ENCODE measurements around the gene EPS15.

Gene EPS15

DNA sequence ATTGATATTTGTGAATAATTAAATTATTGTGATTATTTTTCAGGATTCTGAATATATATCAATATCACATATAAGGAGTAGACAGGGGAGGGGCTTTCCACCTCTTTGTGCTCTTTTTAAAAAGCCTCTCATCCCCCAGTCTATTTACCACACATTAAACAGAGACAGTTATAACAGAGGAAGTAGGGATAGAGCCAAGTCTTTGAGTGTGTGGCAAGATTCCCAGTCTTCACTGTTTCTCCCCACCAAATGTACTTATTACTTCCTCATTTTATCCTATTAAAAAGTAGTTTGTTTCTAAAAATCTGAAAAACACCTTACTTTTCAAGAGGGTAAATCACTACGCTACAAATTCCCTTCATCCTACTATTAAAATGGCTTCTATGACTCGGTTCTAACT, 46.7 kb downstream of the EPS15 start:
- Histone ChIP-seq H3F3A (ENCODE audit: insufficient read depth, low read length) (peaks cover 7% of the 10 kb centered on the region; the same call in 1 of the 2 replicates), H3K27me3 (ENCODE audit: insufficient read depth, low read length) (no peaks in the 10 kb centered on the region), H3K4me2 (ENCODE audit: low read length) (no peak overlapping the region), H2AFZ (ENCODE audit: low read length) (no peak overlapping the region), H4K20me1 (ENCODE audit: insufficient read depth, low read length) (no peaks in the 10 kb centered on the region), H3K9me2 (ENCODE audit: low read depth, low read length) (no peaks in the 10 kb centered on the region), H3K4me1 (ENCODE audit: insufficient read depth, low read length, severe bottlenecking) (no peaks in the 10 kb centered on the region), H3K4me3 (ENCODE audit: low read depth, low read length, poor library complexity, severe bottlenecking) (no peak overlapping the region), H3K79me2 (ENCODE audit: insufficient read depth, low read length) (0 out of 2 replicates have a peak, but pooled peaks cover 3% of the 10 kb centered on the region), H3K9me3 (ENCODE audit: low read length) (no peaks in the 10 kb centered on the region), H3K9ac (ENCODE audit: low read length) (no peak overlapping the region), H3K36me3 (ENCODE audit: insufficient read depth, low read length) (peaks cover 63% of the 10 kb centered on the region), H3K27ac (ENCODE audit: low read depth, low read length, poor library complexity, severe bottlenecking) (no peak overlapping the region)
- TF ChIP-seq EZH2 (IDR thresholded peaks at IDR 0.05; ENCODE audit: borderline replicate concordance, low read length) = no peak
- TF ChIP-seq, protein P1, sequence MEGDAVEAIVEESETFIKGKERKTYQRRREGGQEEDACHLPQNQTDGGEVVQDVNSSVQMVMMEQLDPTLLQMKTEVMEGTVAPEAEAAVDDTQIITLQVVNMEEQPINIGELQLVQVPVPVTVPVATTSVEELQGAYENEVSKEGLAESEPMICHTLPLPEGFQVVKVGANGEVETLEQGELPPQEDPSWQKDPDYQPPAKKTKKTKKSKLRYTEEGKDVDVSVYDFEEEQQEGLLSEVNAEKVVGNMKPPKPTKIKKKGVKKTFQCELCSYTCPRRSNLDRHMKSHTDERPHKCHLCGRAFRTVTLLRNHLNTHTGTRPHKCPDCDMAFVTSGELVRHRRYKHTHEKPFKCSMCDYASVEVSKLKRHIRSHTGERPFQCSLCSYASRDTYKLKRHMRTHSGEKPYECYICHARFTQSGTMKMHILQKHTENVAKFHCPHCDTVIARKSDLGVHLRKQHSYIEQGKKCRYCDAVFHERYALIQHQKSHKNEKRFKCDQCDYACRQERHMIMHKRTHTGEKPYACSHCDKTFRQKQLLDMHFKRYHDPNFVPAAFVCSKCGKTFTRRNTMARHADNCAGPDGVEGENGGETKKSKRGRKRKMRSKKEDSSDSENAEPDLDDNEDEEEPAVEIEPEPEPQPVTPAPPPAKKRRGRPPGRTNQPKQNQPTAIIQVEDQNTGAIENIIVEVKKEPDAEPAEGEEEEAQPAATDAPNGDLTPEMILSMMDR (IDR thresholded peaks at IDR 0.05; ENCODE audit: low read length) = no peak

DNA sequence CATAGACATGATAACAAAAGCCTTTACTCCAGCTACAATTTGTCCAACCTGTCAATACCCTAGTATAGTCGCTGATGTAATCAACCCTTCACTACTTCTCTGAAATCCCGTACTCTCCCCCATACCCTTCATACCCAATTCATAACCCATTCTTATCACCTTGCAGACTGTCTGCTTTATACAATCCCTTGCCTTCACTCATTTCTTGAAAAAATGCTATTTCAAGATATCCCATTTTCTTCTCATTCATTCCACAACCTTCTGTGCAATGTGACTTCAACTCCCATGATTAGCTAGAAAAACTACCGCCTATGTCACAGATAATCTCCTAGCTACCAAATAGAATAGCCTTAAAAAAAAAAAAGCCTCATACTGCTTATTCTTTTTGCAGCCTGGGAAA, 49.5 kb downstream of the EPS15 start:
- peaks cover 84% of the 10 kb centered on the region for H3K36me3 ChIP-seq (ENCODE audit: insufficient read depth, low read length)
- H3K79me2 ChIP-seq (ENCODE audit: insufficient read depth, low read length) = 0 out of 2 replicates have a peak, but pooled peaks cover 3% of the 10 kb centered on the region
- no peak overlapping the region for H3K4me2 ChIP-seq (ENCODE audit: low read length)
- H3K27me3 ChIP-seq (ENCODE audit: insufficient read depth, low read length) = no peaks in the 10 kb centered on the region
- H3K9ac ChIP-seq (ENCODE audit: low read length) = no peak overlapping the region
- H3F3A ChIP-seq (ENCODE audit: insufficient read depth, low read length) = peaks cover 7% of the 10 kb centered on the region; the same call in 1 of the 2 replicates
- H3K9me2 ChIP-seq (ENCODE audit: low read depth, low read length) = no peaks in the 10 kb centered on the region
- H2AFZ ChIP-seq (ENCODE audit: low read length) = no peak overlapping the region
- H3K27ac ChIP-seq (ENCODE audit: low read depth, low read length, poor library complexity, severe bottlenecking) = no peak overlapping the region
- H4K20me1 ChIP-seq (ENCODE audit: insufficient read depth, low read length) = no peaks in the 10 kb centered on the region
- TF ChIP-seq, protein P1 (IDR thresholded peaks at IDR 0.05; ENCODE audit: low read length) = no peak
- TF ChIP-seq EZH2 (IDR thresholded peaks at IDR 0.05; ENCODE audit: borderline replicate concordance, low read length) = no peak
- no peak overlapping the region for H3K4me3 ChIP-seq (ENCODE audit: low read depth, low read length, poor library complexity, severe bottlenecking)
- no peaks in the 10 kb centered on the region for H3K4me1 ChIP-seq (ENCODE audit: insufficient read depth, low read length, severe bottlenecking)
- H3K9me3 ChIP-seq (ENCODE audit: low read length) = no peaks in the 10 kb centered on the region

DNA sequence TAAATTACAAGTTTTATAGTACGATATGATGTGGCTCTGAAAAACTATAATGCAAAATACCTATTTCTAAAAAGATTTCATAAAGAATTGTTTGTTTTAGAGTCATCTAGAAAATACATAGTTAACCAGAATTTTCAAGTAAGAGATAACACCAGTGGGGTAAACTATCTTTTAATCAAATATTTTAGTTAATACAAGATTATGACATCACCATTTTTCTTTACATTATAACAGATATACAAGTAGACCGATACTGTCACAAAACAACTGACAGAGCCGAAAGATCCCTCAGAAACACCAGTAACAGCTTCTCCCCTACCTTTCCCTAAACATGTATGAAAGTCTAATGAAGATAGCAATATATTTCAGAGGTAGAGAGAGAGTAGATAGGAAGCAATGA, 54.2 kb downstream of the EPS15 start:
- H3K4me1 ChIP-seq (ENCODE audit: insufficient read depth, low read length, severe bottlenecking) = no peaks in the 10 kb centered on the region
- H2AFZ ChIP-seq (ENCODE audit: low read length) = no peak overlapping the region
- peaks cover 63% of the 10 kb centered on the region for H3K36me3 ChIP-seq (ENCODE audit: insufficient read depth, low read length)

More for the DNA sequence above, 54.2 kb downstream of the EPS15 start:
- Histone ChIP-seq H3K4me2 (ENCODE audit: low read length) (no peak overlapping the region), H3K27me3 (ENCODE audit: insufficient read depth, low read length) (no peaks in the 10 kb centered on the region), H3K9ac (ENCODE audit: low read length) (no peak overlapping the region), H3K9me2 (ENCODE audit: low read depth, low read length) (no peaks in the 10 kb centered on the region), H3F3A (ENCODE audit: insufficient read depth, low read length) (no peaks in the 10 kb centered on the region; the same call in 1 of the 2 replicates), H3K27ac (ENCODE audit: low read depth, low read length, poor library complexity, severe bottlenecking) (no peak overlapping the region), H3K9me3 (ENCODE audit: low read length) (no peaks in the 10 kb centered on the region), H4K20me1 (ENCODE audit: insufficient read depth, low read length) (no peaks in the 10 kb centered on the region), H3K79me2 (ENCODE audit: insufficient read depth, low read length) (no peaks in the 10 kb centered on the region), H3K4me3 (ENCODE audit: low read depth, low read length, poor library complexity, severe bottlenecking) (no peak overlapping the region)
- no peak for TF ChIP-seq EZH2 (IDR thresholded peaks at IDR 0.05; ENCODE audit: borderline replicate concordance, low read length)
- TF ChIP-seq, protein P1 (IDR thresholded peaks at IDR 0.05; ENCODE audit: low read length) = no peak
